ENCODE data around the gene ARTN. TPM values are rescaled to one million over a fixed set of nuclear protein-coding genes. Genes with fewer than 3 reads are reported as not detected.

ARTN gene
- total RNA-seq, 1 experiment from 2014 or later, result 36.0 TPM

GRCh38 chr1:43954036-43954435 lies 20.4 kb downstream of the ARTN start:
- TF ChIP-seq EZH2 (IDR thresholded peaks at IDR 0.05; ENCODE audit: low read length, unreplicated experiment) (no peak), CTCF (conservative IDR thresholded peaks at IDR 0.05; ENCODE audit: low read depth, low read length) (no peak), EZH2phosphoT487 (IDR thresholded peaks at IDR 0.05; ENCODE audit: borderline replicate concordance, low read length) (no peak)
- Histone ChIP-seq H3K9me3 (ENCODE audit: low read length) (no peaks in the 10 kb centered on the region), H3F3A (ENCODE audit: low read length, unreplicated experiment) (no peaks in the 10 kb centered on the region), H3K9ac (ENCODE audit: low read length) (no peak overlapping the region), H4K20me1 (ENCODE audit: low read length) (no peaks in the 10 kb centered on the region), H3K4me2 (ENCODE audit: low read length) (no peak overlapping the region), H3K9me2 (replicated peaks; ENCODE audit: low read length) (no peaks in the 10 kb centered on the region), H3K79me2 (ENCODE audit: low read length) (peaks cover 57% of the 10 kb centered on the region), H3K36me3 (ENCODE audit: low read depth, low read length) (peaks cover 15% of the 10 kb centered on the region), H3K4me1 (ENCODE audit: insufficient read depth, low read length) (peaks cover 10% of the 10 kb centered on the region), H2AFZ (ENCODE audit: low read length) (no peak overlapping the region), H3K4me3 (ENCODE audit: low read length) (no peak overlapping the region), H3K27me3 (ENCODE audit: low read length) (no peaks in the 10 kb centered on the region), H3K27ac (ENCODE audit: low read length) (no peak overlapping the region)
- BruUV-seq (replicated peaks), result no TSS peak
- ChIA-PET POLR2A (ENCODE audit: unreplicated experiment) (no interaction called here), CTCF (no interaction called here)
- no peak for ATAC-seq
- DNase-seq, result no peak
- intact Hi-C loops (cut with micrococcal nuclease), result no loop called here

GRCh38 chr1:43956234-43956633 lies 22.6 kb downstream of the ARTN start:
- H3K4me3 ChIP-seq (ENCODE audit: low read length), result no peak overlapping the region
- CTCF ChIA-PET, result no interaction called here
- no peaks in the 10 kb centered on the region for H3F3A ChIP-seq (ENCODE audit: low read length, unreplicated experiment)
- H3K27ac ChIP-seq (ENCODE audit: low read length), result no peak overlapping the region
- TF ChIP-seq EZH2 (IDR thresholded peaks at IDR 0.05; ENCODE audit: low read length, unreplicated experiment), result no peak
- TF ChIP-seq CTCF (conservative IDR thresholded peaks at IDR 0.05; ENCODE audit: low read depth, low read length), result no peak
- no peak for TF ChIP-seq EZH2phosphoT487 (IDR thresholded peaks at IDR 0.05; ENCODE audit: borderline replicate concordance, low read length)
- peaks cover 8% of the 10 kb centered on the region; the same call in 1 of the 2 replicates for H3K36me3 ChIP-seq (ENCODE audit: low read depth, low read length)
- POLR2A ChIA-PET (ENCODE audit: unreplicated experiment), result no interaction called here
- no peaks in the 10 kb centered on the region for H4K20me1 ChIP-seq (ENCODE audit: low read length)
- H3K79me2 ChIP-seq (ENCODE audit: low read length), result peaks cover 36% of the 10 kb centered on the region
- H3K9me3 ChIP-seq (ENCODE audit: low read length), result no peaks in the 10 kb centered on the region
- no TSS peak for BruUV-seq (replicated peaks)
- ATAC-seq, result no peak
- DNase-seq, result no peak
- H3K4me2 ChIP-seq (ENCODE audit: low read length), result no peak overlapping the region
- H2AFZ ChIP-seq (ENCODE audit: low read length), result no peak overlapping the region
- H3K9ac ChIP-seq (ENCODE audit: low read length), result no peak overlapping the region
- H3K27me3 ChIP-seq (ENCODE audit: low read length), result no peaks in the 10 kb centered on the region
- H3K4me1 ChIP-seq (ENCODE audit: insufficient read depth, low read length), result peaks cover 8% of the 10 kb centered on the region
- intact Hi-C loops (cut with micrococcal nuclease), result no loop called here
- H3K9me2 ChIP-seq (replicated peaks; ENCODE audit: low read length), result no peaks in the 10 kb centered on the region

- Histone ChIP-seq H3K9ac (ENCODE audit: low read length) (no peak overlapping the region), H2AFZ (ENCODE audit: low read length) (no peak overlapping the region), H3F3A (ENCODE audit: low read length, unreplicated experiment) (no peaks in the 10 kb centered on the region), H3K4me3 (ENCODE audit: low read length) (no peak overlapping the region), H3K36me3 (ENCODE audit: low read depth, low read length) (peaks cover 8% of the 10 kb centered on the region; the same call in 1 of the 2 replicates), H3K9me2 (replicated peaks; ENCODE audit: low read length) (no peaks in the 10 kb centered on the region), H4K20me1 (ENCODE audit: low read length) (no peaks in the 10 kb centered on the region), H3K9me3 (ENCODE audit: low read length) (no peaks in the 10 kb centered on the region), H3K4me1 (ENCODE audit: insufficient read depth, low read length) (no peaks in the 10 kb centered on the region), H3K79me2 (ENCODE audit: low read length) (peaks cover 23% of the 10 kb centered on the region), H3K4me2 (ENCODE audit: low read length) (no peak overlapping the region), H3K27ac (ENCODE audit: low read length) (no peak overlapping the region), H3K27me3 (ENCODE audit: low read length) (no peaks in the 10 kb centered on the region)
- POLR2A ChIA-PET (ENCODE audit: unreplicated experiment), result no interaction called here
- CTCF ChIA-PET, result no interaction called here
- ATAC-seq, result no peak
- TF ChIP-seq EZH2 (IDR thresholded peaks at IDR 0.05; ENCODE audit: low read length, unreplicated experiment) (no peak), CTCF (conservative IDR thresholded peaks at IDR 0.05; ENCODE audit: low read depth, low read length) (no peak), EZH2phosphoT487 (IDR thresholded peaks at IDR 0.05; ENCODE audit: borderline replicate concordance, low read length) (no peak)
- DNase-seq, result no peak
- BruUV-seq (replicated peaks), result no TSS peak
- intact Hi-C loops (cut with micrococcal nuclease), result no loop called here
Observed at GRCh38 chr1:43957407-43958040, 23.9 kb downstream of the ARTN start.

All from PC-3 (cell line).